Neural progenitor cell (in vitro differentiated cells): ENCODE measurements around the gene C6orf58.

Experiments
- EZH2phosphoT487 ChIP-seq: fragments of 200-600 bp; sonication (generic); IDR thresholded peaks from 2 replicates; pipeline ENCODE4 v1.6.1; 2017; ENCODE audit warnings: antibody characterized with exemption
- TF ChIP-seq, protein P1 (sequence below): fragments of 200-600 bp; sonication (generic); IDR thresholded peaks from 2 replicates; pipeline ENCODE4 v1.5.1; 2017; ENCODE audit warnings: antibody characterized with exemption, mild to moderate bottlenecking

DNA sequence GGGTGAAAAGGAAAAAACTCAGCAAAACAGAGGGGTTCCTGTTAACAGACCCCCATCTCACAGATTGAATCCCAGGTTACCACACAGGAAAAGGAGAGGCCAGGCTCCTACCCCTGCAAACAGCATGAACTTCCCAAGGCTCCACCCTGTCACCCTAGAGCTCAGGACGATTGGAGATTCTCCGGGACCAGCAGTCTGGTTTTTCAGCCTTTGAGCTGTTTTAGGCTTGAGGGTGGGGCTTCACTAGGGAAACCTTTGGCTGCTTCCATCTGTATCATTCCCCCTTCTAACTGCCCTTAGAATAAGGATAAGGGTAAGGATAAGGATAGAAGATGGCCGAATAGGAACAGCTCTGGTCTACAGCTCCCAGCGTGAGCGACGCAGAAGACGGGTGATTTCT is 16.0 kb downstream of the C6orf58 start:
- TF ChIP-seq, protein P1, sequence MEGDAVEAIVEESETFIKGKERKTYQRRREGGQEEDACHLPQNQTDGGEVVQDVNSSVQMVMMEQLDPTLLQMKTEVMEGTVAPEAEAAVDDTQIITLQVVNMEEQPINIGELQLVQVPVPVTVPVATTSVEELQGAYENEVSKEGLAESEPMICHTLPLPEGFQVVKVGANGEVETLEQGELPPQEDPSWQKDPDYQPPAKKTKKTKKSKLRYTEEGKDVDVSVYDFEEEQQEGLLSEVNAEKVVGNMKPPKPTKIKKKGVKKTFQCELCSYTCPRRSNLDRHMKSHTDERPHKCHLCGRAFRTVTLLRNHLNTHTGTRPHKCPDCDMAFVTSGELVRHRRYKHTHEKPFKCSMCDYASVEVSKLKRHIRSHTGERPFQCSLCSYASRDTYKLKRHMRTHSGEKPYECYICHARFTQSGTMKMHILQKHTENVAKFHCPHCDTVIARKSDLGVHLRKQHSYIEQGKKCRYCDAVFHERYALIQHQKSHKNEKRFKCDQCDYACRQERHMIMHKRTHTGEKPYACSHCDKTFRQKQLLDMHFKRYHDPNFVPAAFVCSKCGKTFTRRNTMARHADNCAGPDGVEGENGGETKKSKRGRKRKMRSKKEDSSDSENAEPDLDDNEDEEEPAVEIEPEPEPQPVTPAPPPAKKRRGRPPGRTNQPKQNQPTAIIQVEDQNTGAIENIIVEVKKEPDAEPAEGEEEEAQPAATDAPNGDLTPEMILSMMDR, result no peak
- TF ChIP-seq EZH2phosphoT487, result no peak
